ENCODE results near the gene TLR6.

GRCh38 chr4:38811297-38811696, 45.3 kb downstream of the TLR6 start:
- TF ChIP-seq ZNF274 (IDR thresholded peaks at IDR 0.05; ENCODE audit: low read depth, low read length) (no peak), CTCF (IDR thresholded peaks at IDR 0.05 in 2 of 3, conservative IDR thresholded peaks at IDR 0.05 in 1 of 3; ENCODE audit: borderline replicate concordance in 1 of 3, insufficient read depth in 1 of 3, low read depth in 2 of 3, low read length in 2 of 3) (no peak), POLR2A (IDR thresholded peaks at IDR 0.05; ENCODE audit: borderline replicate concordance, extremely low read depth, insufficient read depth, insufficient read length) (no peak), EZH2 (IDR thresholded peaks at IDR 0.05) (no peak), SP1 (IDR thresholded peaks at IDR 0.05; ENCODE audit: low read depth) (no peak), MAX (IDR thresholded peaks at IDR 0.05) (no peak), EGR1 (IDR thresholded peaks at IDR 0.05; ENCODE audit: low read depth) (no peak)
